Amygdala (tissue), 56 donors: ENCODE results near the gene MGA.

Experiments
- DNase-seq, 56 donors: peaks; one replicate each; lab custom pipeline; 2025; lab: John Stamatoyannopoulos, UW

The MGA gene

GRCh38 chr15:41801850-41802455 lies 141.7 kb downstream of the MGA start:
- no peak for DNase-seq

GRCh38 chr15:41804361-41804760 lies 144.2 kb downstream of the MGA start:
- no peak for DNase-seq

- DNase-seq = no peak
These were observed 144.9 kb downstream of the MGA start for GRCh38 chr15:41804916-41805666.

GRCh38 chr15:41805711-41806110 lies 145.5 kb downstream of the MGA start:
- no peak for DNase-seq

- DNase-seq = peak in 1 of 56 donors; percentile 17
These were observed 146.3 kb downstream of the MGA start for GRCh38 chr15:41806291-41807181.

- no peak for DNase-seq
These were observed 148.9 kb downstream of the MGA start for GRCh38 chr15:41809121-41809520.

- peak in 1 of 56 donors; percentile 27 for DNase-seq
These were observed 149.5 kb downstream of the MGA start for GRCh38 chr15:41809526-41810220.

- no peak for DNase-seq
These were observed 150.6 kb downstream of the MGA start for GRCh38 chr15:41810651-41811431.

- DNase-seq = peak in 53 of 56 donors; percentile 16 to 94 (median 63)
These were observed 151.4 kb downstream of the MGA start for GRCh38 chr15:41811432-41812195.

GRCh38 chr15:41812820-41813375 lies 152.7 kb downstream of the MGA start:
- no peak for DNase-seq

GRCh38 chr15:41813426-41813825 lies 153.2 kb downstream of the MGA start:
- no peak for DNase-seq

GRCh38 chr15:41814534-41814933 lies 154.3 kb downstream of the MGA start:
- DNase-seq = no peak

- DNase-seq = no peak
These were observed 156.6 kb downstream of the MGA start for GRCh38 chr15:41816788-41817187.

GRCh38 chr15:41817327-41817726 lies 157.1 kb downstream of the MGA start:
- DNase-seq = no peak

GRCh38 chr15:41817781-41818180 lies 157.6 kb downstream of the MGA start:
- no peak for DNase-seq

GRCh38 chr15:41819455-41820050 lies 159.3 kb downstream of the MGA start:
- DNase-seq = no peak

GRCh38 chr15:41820791-41821423 lies 160.7 kb downstream of the MGA start:
- no peak for DNase-seq

GRCh38 chr15:41821831-41822230 lies 161.6 kb downstream of the MGA start:
- DNase-seq = peak in 8 of 56 donors; percentile 3 to 25 (median 18)
